Vagina (tissue), 2 donors: ENCODE results near the gene G6PC3. TPM values are rescaled to one million over a fixed set of nuclear protein-coding genes. Genes with fewer than 3 reads are reported as not detected.

Source experiments
- DNase-seq, 2 donors: peaks; one replicate each; pipeline ENCODE4 v3.0.0-alpha.2; 2017; ENCODE audit errors: extremely low spot score in 2 of 2
- H3K27ac ChIP-seq: fragments of 200-600 bp; sonication (generic); one replicate; pipeline ENCODE4 v1.5.1; 2019
- H3K27me3 ChIP-seq: fragments of 200-600 bp; sonication (generic); one replicate; pipeline ENCODE4 v1.5.1; 2019
- H3K36me3 ChIP-seq, 2 donors: fragments of 200-600 bp; sonication (generic); one replicate each; pipeline ENCODE4 v1.5.1; 2017 to 2019
- H3K4me1 ChIP-seq: fragments of 200-600 bp; sonication (generic); one replicate; pipeline ENCODE4 v1.5.1; 2019
- H3K4me3 ChIP-seq, 2 donors: fragments of 200-600 bp; sonication (generic); 1 replicate in 1 of 2; 2 replicates in 1 of 2; pipeline ENCODE4 v1.5.1; 2016 to 2019
- H3K9me3 ChIP-seq: fragments of 200-600 bp; sonication (generic); one replicate; pipeline ENCODE4 v1.5.1; 2019
- POLR2A ChIP-seq, 2 donors: fragments of 450-650 bp; IDR thresholded peaks; one replicate each; pipeline ENCODE4 v1.6.1; 2017; ENCODE audit warnings: antibody characterized with exemption in 2 of 2, mild to moderate bottlenecking in 2 of 2, moderate library complexity in 2 of 2
- POLR2AphosphoS5 ChIP-seq, 2 donors: sonication (generic); formaldehyde crosslinking; IDR thresholded peaks; one replicate each; pipeline ENCODE4 v1.9.0; 2017; ENCODE audit warnings: antibody characterized with exemption in 2 of 2, mild to moderate bottlenecking in 2 of 2, low read depth in 1 of 2; ENCODE audit not compliant: insufficient read depth in 1 of 2
- intact Hi-C: fragments of 100-400 bp; cut with DNase I; formaldehyde crosslinking; loops from one replicate; pipeline ENCODE4 v1.15.1; 2023
- total RNA-seq: library from RNA; depleted of rRNA; stranded (reverse); fragments of >200 nt; gene quantifications from one replicate; pipeline ENCODE4 v1.2.3, GENCODE V29; 2016
- TF ChIP-seq, protein P1 (sequence below), 3 experiments: fragments of 450-650 bp in 2 of 3; fragments of 200-600 bp in 1 of 3; sonication (generic) in 1 of 3; IDR thresholded peaks; one replicate each; pipeline ENCODE4 v1.5.1; 2017 to 2019; ENCODE audit warnings: antibody characterized with exemption in 3 of 3, mild to moderate bottlenecking in 2 of 3, moderate library complexity in 2 of 3

G6PC3 gene
- total RNA-seq, 1 donor from 2014 or later: 44.0 TPM

DNA sequence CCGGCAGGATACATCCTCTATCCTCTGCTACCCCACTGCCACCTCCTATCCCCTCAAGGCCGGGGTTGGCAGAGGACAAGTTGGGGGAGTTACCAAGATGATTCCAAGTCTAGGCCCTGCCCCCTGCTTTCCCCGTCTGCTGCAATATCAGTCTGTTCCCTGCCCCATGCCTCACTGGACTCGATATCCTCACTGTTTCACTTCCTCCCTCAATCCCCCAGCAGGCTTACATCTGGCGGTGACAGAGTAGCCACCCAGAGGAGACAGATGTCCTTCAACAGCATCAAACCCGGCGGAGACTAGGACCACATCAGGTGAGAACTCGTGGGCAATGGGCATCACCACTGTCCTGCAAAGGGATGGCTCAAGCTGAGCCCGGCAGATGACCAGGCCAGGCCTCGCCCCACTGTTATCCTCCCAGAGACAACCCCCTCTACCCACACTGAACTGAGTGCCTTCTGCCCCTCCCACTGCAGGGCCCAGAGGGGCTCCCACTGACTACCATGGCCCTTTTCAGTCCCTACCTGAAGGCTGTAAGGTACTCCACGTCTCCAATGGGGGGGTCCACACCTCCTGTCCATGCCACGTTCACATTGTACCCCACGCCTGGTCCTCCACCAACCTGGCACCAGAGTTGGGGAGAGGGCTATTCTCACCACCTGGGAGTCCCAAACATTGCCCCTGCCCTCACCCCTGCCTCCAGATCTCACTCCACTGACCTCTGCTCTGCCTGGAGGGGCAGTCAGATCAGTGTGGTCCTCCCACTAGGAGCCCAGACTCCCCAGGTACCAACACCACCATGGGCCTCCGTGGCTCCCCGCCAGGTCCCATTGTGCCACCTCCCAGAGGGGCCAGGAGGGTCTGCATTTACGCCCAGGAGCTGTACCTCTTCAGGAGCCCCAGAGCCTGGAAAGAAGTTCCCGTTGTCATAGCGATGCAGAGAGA lies 9.6 kb downstream of the G6PC3 start:
- DNase-seq: peak in 1 of 2 donors; percentile 81
- Histone ChIP-seq H3K4me3 (no peak overlapping the region), H3K4me1 (no peaks in the 10 kb centered on the region), H3K27ac (no peak overlapping the region), H3K36me3 (peaks cover 0 to 89% of the 10 kb centered on the region in 2 donors), H3K9me3 (no peaks in the 10 kb centered on the region), H3K27me3 (no peaks in the 10 kb centered on the region)
- intact Hi-C loops: no loop called here
- TF ChIP-seq, protein P1, sequence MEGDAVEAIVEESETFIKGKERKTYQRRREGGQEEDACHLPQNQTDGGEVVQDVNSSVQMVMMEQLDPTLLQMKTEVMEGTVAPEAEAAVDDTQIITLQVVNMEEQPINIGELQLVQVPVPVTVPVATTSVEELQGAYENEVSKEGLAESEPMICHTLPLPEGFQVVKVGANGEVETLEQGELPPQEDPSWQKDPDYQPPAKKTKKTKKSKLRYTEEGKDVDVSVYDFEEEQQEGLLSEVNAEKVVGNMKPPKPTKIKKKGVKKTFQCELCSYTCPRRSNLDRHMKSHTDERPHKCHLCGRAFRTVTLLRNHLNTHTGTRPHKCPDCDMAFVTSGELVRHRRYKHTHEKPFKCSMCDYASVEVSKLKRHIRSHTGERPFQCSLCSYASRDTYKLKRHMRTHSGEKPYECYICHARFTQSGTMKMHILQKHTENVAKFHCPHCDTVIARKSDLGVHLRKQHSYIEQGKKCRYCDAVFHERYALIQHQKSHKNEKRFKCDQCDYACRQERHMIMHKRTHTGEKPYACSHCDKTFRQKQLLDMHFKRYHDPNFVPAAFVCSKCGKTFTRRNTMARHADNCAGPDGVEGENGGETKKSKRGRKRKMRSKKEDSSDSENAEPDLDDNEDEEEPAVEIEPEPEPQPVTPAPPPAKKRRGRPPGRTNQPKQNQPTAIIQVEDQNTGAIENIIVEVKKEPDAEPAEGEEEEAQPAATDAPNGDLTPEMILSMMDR (IDR thresholded peaks at IDR 0.05): no peak
- TF ChIP-seq POLR2AphosphoS5 (IDR thresholded peaks at IDR 0.05; ENCODE audit: insufficient read depth in 1 of 2, low read depth in 1 of 2) (no peak), POLR2A (IDR thresholded peaks at IDR 0.05) (no peak)

GRCh38 chr17:44081681-44082080 lies 11.1 kb downstream of the G6PC3 start:
- no peaks in the 10 kb centered on the region for H3K27me3 ChIP-seq
- H3K4me3 ChIP-seq: no peak overlapping the region
- H3K4me1 ChIP-seq: peaks cover under 1% of the 10 kb centered on the region
- no peak for DNase-seq
- TF ChIP-seq POLR2AphosphoS5 (IDR thresholded peaks at IDR 0.05; ENCODE audit: insufficient read depth in 1 of 2, low read depth in 1 of 2) (no peak), POLR2A (IDR thresholded peaks at IDR 0.05) (no peak)
- TF ChIP-seq, protein P1 (IDR thresholded peaks at IDR 0.05): no peak
- peaks cover 0 to 74% of the 10 kb centered on the region in 2 donors for H3K36me3 ChIP-seq
- H3K9me3 ChIP-seq: no peaks in the 10 kb centered on the region
- H3K27ac ChIP-seq: no peak overlapping the region
- intact Hi-C loops: no loop called here

- no peaks in the 10 kb centered on the region for H3K27me3 ChIP-seq
- intact Hi-C loops: no loop called here
- TF ChIP-seq POLR2A (IDR thresholded peaks at IDR 0.05) (no peak), POLR2AphosphoS5 (IDR thresholded peaks at IDR 0.05; ENCODE audit: insufficient read depth in 1 of 2, low read depth in 1 of 2) (no peak)
- TF ChIP-seq, protein P1 (IDR thresholded peaks at IDR 0.05): no peak
- H3K27ac ChIP-seq: no peak overlapping the region
- no peaks in the 10 kb centered on the region for H3K9me3 ChIP-seq
- peaks cover 7% of the 10 kb centered on the region for H3K4me1 ChIP-seq
- no peak for DNase-seq
- peaks cover 0 to 67% of the 10 kb centered on the region in 2 donors for H3K36me3 ChIP-seq
- no peak overlapping the region for H3K4me3 ChIP-seq
Observed at GRCh38 chr17:44082256-44082927, 11.9 kb downstream of the G6PC3 start.

DNA sequence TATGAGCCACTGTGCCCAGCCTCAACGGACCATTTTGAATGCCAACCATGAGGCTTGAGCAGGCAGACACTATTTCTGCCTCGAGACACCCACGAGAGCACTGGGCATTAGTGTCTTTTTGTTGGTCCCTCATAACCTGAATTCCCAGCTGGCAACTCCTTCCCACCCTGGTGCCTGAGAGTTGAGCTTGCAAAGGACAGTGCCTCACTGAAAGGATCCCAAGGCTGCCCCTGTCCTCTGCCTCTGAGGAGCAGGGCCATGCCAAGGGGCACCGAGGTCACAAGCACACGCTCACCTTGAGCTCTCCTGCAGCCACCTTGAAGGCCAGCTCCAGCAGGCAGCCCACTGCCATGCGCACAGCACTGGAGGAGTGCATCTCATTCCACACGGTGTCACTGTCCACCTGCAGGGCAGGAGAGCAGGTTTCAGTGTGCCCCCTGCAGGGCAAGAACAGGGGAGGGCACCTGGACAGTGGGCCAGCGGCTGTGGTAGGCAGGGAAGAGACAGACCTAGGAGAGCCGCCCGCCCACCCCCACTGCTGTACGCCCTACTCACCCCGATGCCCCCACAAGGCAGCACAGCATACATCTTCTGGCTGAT lies 12.8 kb downstream of the G6PC3 start:
- H3K27me3 ChIP-seq: no peaks in the 10 kb centered on the region
- intact Hi-C loops: no loop called here
- H3K27ac ChIP-seq: no peak overlapping the region
- peaks cover 0 to 62% of the 10 kb centered on the region in 2 donors for H3K36me3 ChIP-seq
- no peak for DNase-seq
- H3K9me3 ChIP-seq: no peaks in the 10 kb centered on the region
- peaks cover 14% of the 10 kb centered on the region for H3K4me1 ChIP-seq
- TF ChIP-seq POLR2A (IDR thresholded peaks at IDR 0.05) (no peak), POLR2AphosphoS5 (IDR thresholded peaks at IDR 0.05; ENCODE audit: insufficient read depth in 1 of 2, low read depth in 1 of 2) (no peak)
- TF ChIP-seq, protein P1 (IDR thresholded peaks at IDR 0.05): no peak
- H3K4me3 ChIP-seq: no peak overlapping the region
